Kidney epithelial cell (primary cell): Measurements from ENCODE around the gene MBD3. TPM values are rescaled to one million over a fixed set of nuclear protein-coding genes. Genes with fewer than 3 reads are reported as not detected.

Experiments used
- DNase-seq: peaks from one replicate; pipeline ENCODE4 v3.0.0-alpha.2; 2010; ENCODE audit warnings: low read depth
- H3K27me3 ChIP-seq: 2 replicates; pipeline ENCODE4 v1.6.0; 2011; ENCODE audit warnings: low read length; ENCODE audit not compliant: control insufficient read depth, insufficient read depth
- H3K36me3 ChIP-seq: 2 replicates; pipeline ENCODE4 v1.5.1; 2011; ENCODE audit warnings: low read length; ENCODE audit not compliant: control insufficient read depth, insufficient read depth
- H3K4me3 ChIP-seq: 2 replicates; pipeline ENCODE4 v1.5.1; 2011; ENCODE audit warnings: low read depth, mild to moderate bottlenecking, control low read depth, low read length
- CTCF ChIP-seq: IDR thresholded peaks from 2 replicates; pipeline ENCODE4 v1.5.1; 2011; ENCODE audit warnings: mild to moderate bottlenecking, moderate library complexity, low read length, control low read depth, inconsistent platforms; ENCODE audit not compliant: insufficient read depth, poor library complexity, severe bottlenecking
- total RNA-seq: library from RNA; depleted of rRNA; stranded (reverse); fragments of >200 nt; gene quantifications from 2 replicates; pipeline ENCODE4 v1.2.3, GENCODE V29; 2015

The MBD3 gene
- total RNA-seq, 1 donor from 2014 or later: 118 TPM

DNA sequence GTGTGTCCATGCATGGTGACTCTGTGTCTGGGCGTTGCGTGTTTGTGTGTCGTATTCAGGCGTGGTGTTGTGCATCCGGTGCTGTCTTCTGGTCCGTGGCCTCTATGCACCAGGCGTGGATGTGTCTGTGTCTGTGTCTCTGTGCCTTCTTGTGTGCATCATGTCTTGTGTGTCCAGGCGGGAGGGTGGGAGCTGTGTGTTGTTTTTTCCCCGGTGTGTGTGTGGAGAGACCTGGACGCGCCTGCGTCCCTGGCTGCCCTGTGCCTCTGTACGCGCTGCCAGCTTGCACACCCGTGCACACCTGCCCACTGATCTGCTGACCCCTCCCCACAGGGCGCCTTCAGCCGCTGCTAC is 67.7 kb downstream of the MBD3 start:
- DNase-seq: no peak
- Histone ChIP-seq H3K27me3 (peaks cover 53% of the 10 kb centered on the region), H3K4me3 (no peak overlapping the region), H3K36me3 (no peaks in the 10 kb centered on the region)
- TF ChIP-seq CTCF: no peak

DNA sequence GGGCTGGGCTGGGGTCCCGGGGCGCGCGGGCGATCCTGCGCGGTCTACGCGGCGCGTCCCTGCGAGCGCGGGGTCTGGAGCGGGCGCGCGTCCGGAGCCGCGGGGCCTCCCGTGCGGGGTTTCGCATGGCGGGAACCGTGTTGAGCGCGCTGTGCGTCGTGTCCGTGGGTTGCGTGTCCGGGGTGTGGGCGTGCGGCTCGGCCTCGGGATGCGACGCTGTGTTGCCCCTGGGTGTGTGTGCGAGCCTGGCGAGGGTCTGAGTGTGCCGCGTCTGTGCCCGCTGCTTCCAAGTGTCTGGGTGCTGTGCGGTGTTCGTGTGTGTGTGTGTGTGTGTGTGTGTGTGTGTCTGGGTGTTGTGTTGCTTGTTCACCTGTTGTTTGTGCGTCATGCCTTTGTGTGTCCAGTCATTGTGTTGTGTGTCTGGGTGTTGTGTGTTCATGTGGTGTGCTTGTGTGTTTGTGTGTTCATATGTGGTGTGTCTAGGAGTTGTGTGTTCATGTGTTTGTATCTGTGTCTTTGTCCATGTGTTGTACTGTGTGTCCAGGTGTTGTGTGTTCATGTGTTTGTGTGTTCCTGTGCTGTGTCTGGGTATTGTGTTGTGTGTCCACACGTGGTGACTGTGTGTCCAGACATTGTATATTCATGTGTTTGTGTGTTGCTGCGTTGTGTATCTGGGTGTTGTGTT is 68.2 kb downstream of the MBD3 start:
- Histone ChIP-seq H3K27me3 (peaks cover 52% of the 10 kb centered on the region), H3K4me3 (no peak overlapping the region), H3K36me3 (no peaks in the 10 kb centered on the region)
- no peak for DNase-seq
- no peak for TF ChIP-seq CTCF

Other genes starting within 250 kb of the MBD3 start
- 165 and 189 TPM in 2 replicates for gene NDUFS7, start 209.0 kb downstream of the MBD3 start, total RNA-seq
- gene GAMT, start 191.3 kb downstream of the MBD3 start, total RNA-seq: 17.5 and 20.3 TPM in 2 replicates
- gene DAZAP1, start 185.3 kb downstream of the MBD3 start, total RNA-seq: 74.5 and 77.0 TPM in 2 replicates
- 1,778 and 3,178 TPM in 2 replicates for gene RPS15, start 154.5 kb downstream of the MBD3 start, total RNA-seq
- gene APC2, start 142.7 kb downstream of the MBD3 start, total RNA-seq: not detected in 2 replicates
- 38.8 and 40.0 TPM in 2 replicates for gene C19orf25, start 113.7 kb downstream of the MBD3 start, total RNA-seq
- 1.6 and 5.5 TPM in 2 replicates for gene PCSK4, start 102.5 kb downstream of the MBD3 start, total RNA-seq
- gene REEP6, start 101.7 kb downstream of the MBD3 start, total RNA-seq: 8.7 and 9.7 TPM in 2 replicates
- 0.58 and 1.8 TPM in 2 replicates for gene ADAMTSL5, start 79.8 kb downstream of the MBD3 start, total RNA-seq
- not detected in 2 replicates for gene PLK5, start 68.8 kb downstream of the MBD3 start, total RNA-seq
- gene MEX3D, start 24.5 kb downstream of the MBD3 start, total RNA-seq: 90.9 and 112 TPM in 2 replicates
- gene UQCR11, start 12.6 kb upstream of the MBD3 start, total RNA-seq: 77.8 and 84.6 TPM in 2 replicates
- 123 and 199 TPM in 2 replicates for gene TCF3, start 59.8 kb upstream of the MBD3 start, total RNA-seq
- not detected in 2 replicates for gene ONECUT3, start 160.6 kb upstream of the MBD3 start, total RNA-seq
- gene ATP8B3, start 219.4 kb upstream of the MBD3 start, total RNA-seq: 0.96 TPM in 2 replicates